Measurements from ENCODE around the gene MRPL38. TPM values are rescaled to one million over a fixed set of nuclear protein-coding genes. Genes with fewer than 3 reads are reported as not detected.

Gene MRPL38
- total and polyA plus RNA-seq, 2 of the 8 experiments (the other 6 are each of a cell fraction or from before 2014, with no cell fraction given), result 78.4 to 125 TPM

DNA sequence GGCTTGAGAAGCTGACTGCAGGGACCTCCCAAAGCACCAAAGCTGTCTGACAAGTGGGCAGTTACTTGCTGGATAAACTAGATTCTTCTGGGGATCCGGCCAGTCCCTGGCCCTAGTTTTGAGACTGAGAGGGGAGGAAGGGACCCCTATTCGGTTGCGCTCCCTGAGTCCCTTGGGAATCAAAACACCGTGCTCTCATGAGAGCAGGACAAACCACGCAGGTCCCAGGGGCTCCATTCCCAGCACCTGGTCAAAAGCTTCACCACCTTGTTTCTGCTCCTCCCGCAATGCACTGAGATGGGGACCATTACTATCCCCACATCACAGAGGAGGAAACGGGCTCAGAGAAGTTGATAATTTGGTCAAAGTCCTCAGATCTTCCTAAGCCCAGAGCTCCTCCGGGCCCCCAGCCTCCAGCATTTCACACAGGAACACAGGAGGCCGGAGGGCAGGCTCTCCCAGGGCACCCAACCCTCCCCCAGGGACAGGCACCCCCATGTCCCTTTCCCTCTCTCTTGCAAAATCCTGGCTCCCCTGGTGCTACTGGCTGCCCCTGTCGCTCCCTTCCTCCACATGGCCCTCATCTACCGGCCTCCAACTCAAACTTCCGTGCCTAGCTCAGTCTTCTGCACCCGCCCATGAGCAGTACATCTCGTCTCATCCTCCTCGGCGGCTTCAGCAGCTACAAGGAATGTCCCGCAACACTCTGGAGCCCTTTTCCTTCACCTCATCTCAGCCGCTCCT is 11.2 kb downstream of the MRPL38 start:
- H2BK12ac ChIP-seq (ENCODE audit: low read depth, low read length), result no peak overlapping the region
- peaks cover 0 to 15% of the 10 kb centered on the region in 2 experiments; a peak in 1 of 4 replicates for H3K79me2 ChIP-seq (ENCODE audit: control insufficient read depth in 1 of 2, insufficient read depth in 2 of 2, low read length in 2 of 2)
- WGBS, 2 experiments (ENCODE audit: extremely low coverage in 1 of 2, insufficient coverage in 1 of 2, insufficient read length in 1 of 2, insufficient replicate concordance in 2 of 2, low coverage in 1 of 2, low lambda C conversion rate in 2 of 2, missing lambda C conversion rate in 1 of 2), result 91% methylated on average over 13 of the region's 18 CpGs; no CpG with 5 or more reads in 1 of the 2 experiments
- H3K79me1 ChIP-seq (ENCODE audit: low read depth, low read length), result peaks cover 3% of the 10 kb centered on the region; the same call in 1 of the 2 replicates
- H4K8ac ChIP-seq (ENCODE audit: extremely low read depth, insufficient read depth, low read length), result no peak overlapping the region; the same call in 1 of the 2 replicates
- no peak overlapping the region for H3K56ac ChIP-seq (replicated peaks; ENCODE audit: insufficient read length, low read depth, low read length)
- H2BK20ac ChIP-seq (ENCODE audit: low read length), result no peak overlapping the region
- no peak overlapping the region for H3K4me3 ChIP-seq (ENCODE audit: extremely low read depth in 1 of 4, insufficient read depth in 2 of 4, low read depth in 3 of 4, low read length in 4 of 4)
- ChIA-PET CTCF (ENCODE audit: partially characterized antibody) (interaction anchor here (0.9 to 51.3 kb wide), 11 partner anchors 8 to 115 kb away, joined by 3 to 885 read pairs (median 6); partner anchors contain the start of genes CDK3 and TRIM47), POLR2A (ENCODE audit: partially characterized antibody) (interaction anchor here (0.5 to 12.1 kb wide), 6 partner anchors 8 to 703 kb away, joined by 3 to 143 read pairs (median 11); partner anchors contain the start of genes MRPL38, TRIM47 and UNK)
- H3K18ac ChIP-seq (ENCODE audit: extremely low read depth, low read length), result no peak overlapping the region; the same call in 1 of the 2 replicates
- peaks cover 2 to 19% (median 11%) of the 10 kb centered on the region in 4 experiments; a peak in 6 of 8 replicates for H3K36me3 ChIP-seq (ENCODE audit: control insufficient read depth in 2 of 4, insufficient read depth in 4 of 4, low read length in 3 of 4)
- no peaks in the 10 kb centered on the region for H3K9me3 ChIP-seq (ENCODE audit: insufficient read depth in 2 of 2, low read depth in 1 of 2, low read length in 1 of 2)
- H2AFZ ChIP-seq (ENCODE audit: low read length), result no peak overlapping the region
- peak overlapping the region; percentile 78; the same call in 1 of the 2 replicates for H2BK5ac ChIP-seq (ENCODE audit: low read depth, low read length)
- no peak overlapping the region for H3K23ac ChIP-seq (ENCODE audit: insufficient read length)
- H3K4me1 ChIP-seq (replicated peaks in 1 of 4; ENCODE audit: control insufficient read depth in 3 of 4, insufficient read depth in 4 of 4, low read length in 3 of 4), result peaks cover 4 to 25% (median 13%) of the 10 kb centered on the region in 4 experiments
- no peak overlapping the region for H3K4ac ChIP-seq (replicated peaks; ENCODE audit: insufficient read length, low read depth, low read length)
- H3K4me2 ChIP-seq (ENCODE audit: insufficient read depth in 1 of 2, low read depth in 2 of 2, low read length in 2 of 2), result 0 out of 4 replicates have a peak overlapping the region, but pooled peaks of 1 of the 2 experiments have one; percentile 88
- H3K27ac ChIP-seq (ENCODE audit: low read depth, low read length), result no peak overlapping the region
- H2BK120ac ChIP-seq (replicated peaks; ENCODE audit: low read depth, low read length), result no peak overlapping the region
- H4K91ac ChIP-seq (replicated peaks; ENCODE audit: insufficient read length, low read length), result no peak overlapping the region
- peaks cover 8% of the 10 kb centered on the region for H3K23me2 ChIP-seq (ENCODE audit: low read depth, low read length)
- H2BK15ac ChIP-seq (ENCODE audit: low read length), result no peak overlapping the region
- H3K27me3 ChIP-seq (replicated peaks in 1 of 4; ENCODE audit: control insufficient read depth in 3 of 4, extremely low read depth in 1 of 4, insufficient read depth in 3 of 4, low read length in 3 of 4), result no peaks in the 10 kb centered on the region
- H2AK5ac ChIP-seq (ENCODE audit: low read depth, low read length), result peak overlapping the region; percentile 56; the same call in 1 of the 2 replicates
- peaks cover under 1 to 12% of the 10 kb centered on the region in 2 experiments for H4K20me1 ChIP-seq (replicated peaks in 1 of 2; ENCODE audit: control insufficient read depth in 1 of 2, insufficient read depth in 2 of 2, low read length in 2 of 2)
- DNase-seq (ENCODE audit: low read depth in 1 of 2, low spot score in 2 of 2) (no peak), FAIRE-seq (no peak)
- H3K14ac ChIP-seq (ENCODE audit: insufficient read length), result no peak overlapping the region
- no peak overlapping the region for H3K9ac ChIP-seq (replicated peaks in 1 of 4; ENCODE audit: extremely low read depth in 1 of 4, low read depth in 3 of 4, low read length in 3 of 4)
- H4K5ac ChIP-seq (ENCODE audit: insufficient read length, low read depth, low read length), result no peak overlapping the region
- TF ChIP-seq EZH2 (IDR thresholded peaks at IDR 0.05; ENCODE audit: low read depth, low read length, severe bottlenecking) (no peak), JUND (IDR thresholded peaks at IDR 0.05; ENCODE audit: low read length) (no peak), FOSL1 (IDR thresholded peaks at IDR 0.05; ENCODE audit: insufficient read depth, low read depth, low read length) (no peak), TBP (IDR thresholded peaks at IDR 0.05; ENCODE audit: low read depth, low read length) (no peak), TEAD4 (IDR thresholded peaks at IDR 0.05; ENCODE audit: low read depth, low read length) (no peak), CEBPB (IDR thresholded peaks at IDR 0.05; ENCODE audit: low read depth, low read length) (no peak), CBX8 (IDR thresholded peaks at IDR 0.05; ENCODE audit: borderline replicate concordance, low read depth, low read length) (no peak), KDM5A (IDR thresholded peaks at IDR 0.05; ENCODE audit: low read length) (no peak), RXRA (IDR thresholded peaks at IDR 0.05; ENCODE audit: insufficient read depth, low read depth, low read length) (no peak), CHD1 (IDR thresholded peaks at IDR 0.05; ENCODE audit: low read depth, low read length) (no peak)
- TF ChIP-seq, protein P1, sequence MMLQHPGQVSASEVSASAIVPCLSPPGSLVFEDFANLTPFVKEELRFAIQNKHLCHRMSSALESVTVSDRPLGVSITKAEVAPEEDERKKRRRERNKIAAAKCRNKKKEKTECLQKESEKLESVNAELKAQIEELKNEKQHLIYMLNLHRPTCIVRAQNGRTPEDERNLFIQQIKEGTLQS (IDR thresholded peaks at IDR 0.05; ENCODE audit: insufficient read depth, low read depth, low read length), result no peak
